Mesendoderm (in vitro differentiated cells): Measurements from ENCODE around the gene IFT81.

Experiments
- DNase-seq: peaks from one replicate; pipeline ENCODE4 v3.0.0; 2013
- H2AK5ac ChIP-seq: 2 replicates; pipeline ENCODE4 v1.6.1; 2013; ENCODE audit warnings: low read length, inconsistent platforms
- H2BK120ac ChIP-seq: 2 replicates; pipeline ENCODE4 v1.6.1; 2013; ENCODE audit warnings: low read depth, mild to moderate bottlenecking, low read length, moderate library complexity, mixed read lengths
- H2BK15ac ChIP-seq: replicated peaks from 2 replicates; pipeline ENCODE4 v1.6.1; 2013; ENCODE audit warnings: low read depth, mild to moderate bottlenecking, moderate library complexity
- H2BK5ac ChIP-seq: 2 replicates; pipeline ENCODE4 v1.6.1; 2013; ENCODE audit warnings: low read length, inconsistent platforms
- H3K18ac ChIP-seq: 2 replicates; pipeline ENCODE4 v1.6.1; 2013; ENCODE audit warnings: mild to moderate bottlenecking, low read length, mixed read lengths
- H3K23ac ChIP-seq: one replicate; pipeline ENCODE4 v1.6.1; 2013; ENCODE audit warnings: low read length
- H3K27ac ChIP-seq: 2 replicates; pipeline ENCODE4 v1.5.1; 2013; ENCODE audit warnings: low read depth, mild to moderate bottlenecking, inconsistent platforms, low read length, moderate library complexity
- H3K27me3 ChIP-seq: 2 replicates; pipeline ENCODE4 v1.6.1; 2013; ENCODE audit warnings: low read length, control low read depth, mild to moderate bottlenecking, inconsistent platforms; ENCODE audit not compliant: insufficient read depth, poor library complexity
- H3K36me3 ChIP-seq: 2 replicates; pipeline ENCODE4 v1.6.1; 2013; ENCODE audit warnings: low read length, inconsistent platforms; ENCODE audit not compliant: control insufficient read depth, insufficient read depth
- H3K4ac ChIP-seq: one replicate; pipeline ENCODE4 v1.6.1; 2013; ENCODE audit warnings: low read depth, mild to moderate bottlenecking, low read length, moderate library complexity
- H3K4me1 ChIP-seq: 2 replicates; pipeline ENCODE4 v1.6.1; 2013; ENCODE audit warnings: low read depth, low read length, inconsistent platforms; ENCODE audit not compliant: control insufficient read depth
- H3K4me2 ChIP-seq: 2 replicates; pipeline ENCODE4 v1.6.1; 2013; ENCODE audit warnings: low read length
- H3K4me3 ChIP-seq: 2 replicates; pipeline ENCODE4 v1.5.1; 2013; ENCODE audit warnings: mild to moderate bottlenecking, low read length
- H3K56ac ChIP-seq: one replicate; pipeline ENCODE4 v1.6.1; 2013; ENCODE audit warnings: low read length
- H3K79me1 ChIP-seq: 2 replicates; pipeline ENCODE4 v1.6.1; 2013; ENCODE audit warnings: low read length, inconsistent platforms
- H3K79me2 ChIP-seq: 2 replicates; pipeline ENCODE4 v1.6.1; 2013; ENCODE audit warnings: mild to moderate bottlenecking, low read length; ENCODE audit not compliant: control insufficient read depth, insufficient read depth
- H3K9ac ChIP-seq: 2 replicates; pipeline ENCODE4 v1.6.1; 2013; ENCODE audit warnings: low read length, inconsistent platforms
- H4K5ac ChIP-seq: one replicate; pipeline ENCODE4 v1.6.1; 2013; ENCODE audit warnings: low read length
- H4K8ac ChIP-seq: one replicate; pipeline ENCODE4 v1.6.1; 2013; ENCODE audit warnings: low read depth, mild to moderate bottlenecking, control low read depth, low read length, moderate library complexity
- WGBS: extraction: QIAGEN DNeasy Blood & Tissue Kit; methylation state at CpG from one replicate; pipeline ENCODE4 v1.1.7; 2013; ENCODE audit warnings: low lambda C conversion rate, missing lambda C conversion rate; ENCODE audit not compliant: insufficient coverage; ENCODE audit errors: extremely low coverage; 5-methylcytosine and 5-hydroxymethylcytosine counted together

The IFT81 gene

DNA sequence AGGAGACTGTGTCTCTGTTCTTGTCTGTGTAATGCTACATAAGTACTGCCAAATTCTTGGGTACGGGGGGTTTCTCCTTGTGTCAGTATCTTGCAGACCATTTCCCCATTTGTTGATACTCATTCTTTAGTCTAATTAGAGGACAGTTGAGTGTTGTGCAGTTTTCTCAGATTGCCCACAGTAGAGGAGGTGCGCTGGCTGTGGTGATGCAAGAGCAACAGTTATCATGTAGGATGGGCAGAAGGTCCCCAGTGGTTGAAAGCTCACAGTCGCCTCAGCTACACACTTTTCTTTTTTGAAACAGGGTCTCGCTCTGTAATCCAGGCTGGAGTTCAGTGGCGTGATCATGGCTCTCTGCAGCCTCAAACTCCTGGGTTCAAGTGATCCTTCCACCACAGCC lies 119.1 kb downstream of the IFT81 start:
- Histone ChIP-seq H3K36me3 (no peaks in the 10 kb centered on the region), H3K4ac (no peak overlapping the region), H2BK120ac (no peak overlapping the region), H3K27me3 (no peaks in the 10 kb centered on the region), H3K23ac (no peak overlapping the region), H3K56ac (no peak overlapping the region), H2AK5ac (no peak overlapping the region), H3K79me2 (no peaks in the 10 kb centered on the region), H4K8ac (no peak overlapping the region), H3K27ac (no peak overlapping the region), H3K18ac (no peak overlapping the region), H3K4me2 (no peak overlapping the region), H2BK5ac (no peak overlapping the region), H3K79me1 (no peaks in the 10 kb centered on the region), H3K4me1 (peaks cover 4% of the 10 kb centered on the region), H2BK15ac (no peak overlapping the region), H3K9ac (no peak overlapping the region), H3K4me3 (no peak overlapping the region), H4K5ac (no peak overlapping the region)
- no CpG with 5 or more reads among the region's 5 CpGs for WGBS
- no peak for DNase-seq

DNA sequence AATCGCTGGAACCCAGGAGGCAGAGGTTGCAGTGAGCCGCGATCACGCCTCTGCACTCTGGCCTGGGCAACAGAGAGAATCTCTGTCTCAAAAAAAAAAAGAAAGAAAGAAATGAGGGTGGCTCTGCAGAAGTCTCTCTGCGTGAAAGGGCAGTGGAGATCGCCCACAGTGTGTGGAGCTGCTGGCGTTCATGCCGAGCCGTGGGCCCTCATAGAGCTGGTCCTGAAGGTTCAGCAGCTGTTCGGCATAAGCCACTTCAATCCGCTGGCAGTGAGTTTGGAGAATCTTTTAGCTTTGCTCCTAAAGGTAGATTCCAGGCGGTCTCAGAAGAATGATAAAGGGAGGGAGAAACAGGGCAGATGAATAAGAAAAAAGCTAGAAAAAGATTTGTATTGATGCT lies 120.2 kb downstream of the IFT81 start:
- H4K5ac ChIP-seq: no peak overlapping the region
- H3K4ac ChIP-seq: no peak overlapping the region
- no peak overlapping the region for H3K4me3 ChIP-seq
- no peak overlapping the region for H3K56ac ChIP-seq
- no peak overlapping the region for H3K18ac ChIP-seq
- H3K9ac ChIP-seq: no peak overlapping the region
- no peak overlapping the region for H3K27ac ChIP-seq
- no peak overlapping the region for H2BK15ac ChIP-seq
- no CpG with 5 or more reads among the region's 12 CpGs for WGBS
- H3K27me3 ChIP-seq: no peaks in the 10 kb centered on the region
- no peak for DNase-seq
- no peak overlapping the region for H2BK5ac ChIP-seq
- no peak overlapping the region for H3K4me2 ChIP-seq
- H3K23ac ChIP-seq: no peak overlapping the region
- no peak overlapping the region for H2AK5ac ChIP-seq
- H2BK120ac ChIP-seq: no peak overlapping the region
- no peaks in the 10 kb centered on the region for H3K79me2 ChIP-seq
- H3K36me3 ChIP-seq: no peaks in the 10 kb centered on the region
- H3K79me1 ChIP-seq: no peaks in the 10 kb centered on the region
- peaks cover 4% of the 10 kb centered on the region for H3K4me1 ChIP-seq
- no peak overlapping the region for H4K8ac ChIP-seq

GRCh38 chr12:110244829-110245228 lies 120.7 kb downstream of the IFT81 start:
- peak; percentile 92 for DNase-seq
- Histone ChIP-seq H3K79me2 (no peaks in the 10 kb centered on the region), H3K4me1 (peaks cover 4% of the 10 kb centered on the region), H3K56ac (no peak overlapping the region), H3K9ac (no peak overlapping the region), H3K18ac (no peak overlapping the region), H2BK120ac (no peak overlapping the region), H3K27me3 (no peaks in the 10 kb centered on the region), H3K27ac (no peak overlapping the region), H2BK15ac (no peak overlapping the region), H3K4me2 (no peak overlapping the region), H3K36me3 (no peaks in the 10 kb centered on the region), H3K79me1 (no peaks in the 10 kb centered on the region), H3K4ac (no peak overlapping the region), H3K4me3 (no peak overlapping the region), H3K23ac (no peak overlapping the region), H4K5ac (no peak overlapping the region), H2BK5ac (no peak overlapping the region), H4K8ac (no peak overlapping the region), H2AK5ac (no peak overlapping the region)
- WGBS: no CpG with 5 or more reads among the region's 8 CpGs

- Histone ChIP-seq H3K23ac (no peak overlapping the region), H4K8ac (no peak overlapping the region), H3K27ac (no peak overlapping the region), H4K5ac (no peak overlapping the region), H3K27me3 (no peaks in the 10 kb centered on the region), H3K4me1 (peaks cover 4% of the 10 kb centered on the region), H3K56ac (no peak overlapping the region), H2BK15ac (no peak overlapping the region), H3K79me1 (no peaks in the 10 kb centered on the region), H3K18ac (no peak overlapping the region), H3K4me2 (no peak overlapping the region), H3K4ac (no peak overlapping the region), H3K36me3 (no peaks in the 10 kb centered on the region), H3K4me3 (no peak overlapping the region), H3K79me2 (no peaks in the 10 kb centered on the region), H2AK5ac (no peak overlapping the region), H2BK5ac (no peak overlapping the region), H2BK120ac (no peak overlapping the region), H3K9ac (no peak overlapping the region)
- no CpG with 5 or more reads among the region's 3 CpGs for WGBS
- DNase-seq: peak; percentile 66
Observed at GRCh38 chr12:110245369-110245772, 121.2 kb downstream of the IFT81 start.

DNA sequence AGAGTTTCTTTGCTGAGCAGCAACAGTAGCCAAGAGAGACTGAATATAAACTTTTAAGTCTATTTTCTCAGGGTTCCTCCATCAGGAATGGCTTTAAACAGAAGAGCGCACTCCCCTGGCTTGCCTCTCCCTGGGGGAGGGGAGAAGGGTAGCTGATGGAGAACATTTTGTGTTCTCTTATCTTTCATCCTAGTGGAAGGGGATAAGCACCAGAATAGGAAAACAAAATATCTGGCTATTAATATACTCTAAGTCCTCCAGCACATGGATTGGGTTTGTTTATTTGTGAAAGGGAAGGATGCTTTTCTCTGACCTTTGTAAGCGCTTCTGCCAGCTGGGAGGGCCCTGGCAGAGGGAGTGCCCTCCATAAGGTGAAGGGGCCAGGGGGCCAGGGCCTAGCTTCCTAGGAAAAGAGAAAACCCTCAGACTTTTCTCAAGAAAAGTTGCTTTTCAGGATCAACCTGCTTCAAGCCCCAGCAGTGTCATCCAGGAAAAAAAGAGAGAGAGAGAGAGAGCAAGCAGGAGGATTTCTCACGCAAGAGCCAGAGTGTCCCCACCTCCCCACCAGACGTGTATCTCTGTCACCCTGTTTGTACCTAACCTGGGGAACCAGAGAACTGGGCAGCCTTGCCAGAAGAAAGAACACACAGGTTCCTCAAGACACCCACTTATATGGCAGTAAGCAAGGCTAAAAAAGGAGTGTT lies 122.6 kb downstream of the IFT81 start:
- Histone ChIP-seq H3K27ac (no peak overlapping the region), H2BK15ac (no peak overlapping the region), H4K8ac (no peak overlapping the region), H2BK120ac (no peak overlapping the region), H3K27me3 (no peaks in the 10 kb centered on the region), H3K36me3 (no peaks in the 10 kb centered on the region), H3K4me3 (no peak overlapping the region), H3K79me2 (no peaks in the 10 kb centered on the region), H2AK5ac (no peak overlapping the region), H3K4me2 (no peak overlapping the region), H3K9ac (no peak overlapping the region), H3K4me1 (peaks cover 4% of the 10 kb centered on the region), H3K18ac (no peak overlapping the region), H3K56ac (no peak overlapping the region), H3K23ac (no peak overlapping the region), H4K5ac (no peak overlapping the region), H3K79me1 (no peaks in the 10 kb centered on the region), H3K4ac (no peak overlapping the region), H2BK5ac (no peak overlapping the region)
- DNase-seq: no peak
- WGBS: no CpG with 5 or more reads among the region's 4 CpGs
